HepG2 (cell line): ENCODE measurements around the gene TLN1. TPM values are rescaled to one million over a fixed set of nuclear protein-coding genes. Genes with fewer than 3 reads are reported as not detected.

Source experiments
- CBFB ChIP-seq: sonication (generic); formaldehyde crosslinking; IDR thresholded peaks from 2 replicates; pipeline ENCODE4 v1.4.0; 2020; ENCODE audit warnings: missing genetic modification reagents
- RBM39 ChIP-seq: fragments of 200-400 bp; formaldehyde crosslinking; IDR thresholded peaks from one replicate; pipeline ENCODE4 v1.6.1; 2018; ENCODE audit warnings: antibody characterized with exemption, mild to moderate bottlenecking, low read depth, low read length; ENCODE audit not compliant: poor library complexity, severe bottlenecking
- SIN3A ChIP-seq: IDR thresholded peaks from 2 replicates; pipeline ENCODE4 v1.6.1; 2011; ENCODE audit warnings: low read depth, mild to moderate bottlenecking, control low read depth, low read length, borderline replicate concordance
- WIZ ChIP-seq: sonication (generic); formaldehyde crosslinking; IDR thresholded peaks from 2 replicates; pipeline ENCODE4 v1.5.1; 2020; ENCODE audit warnings: mild to moderate bottlenecking, missing genetic modification reagents
- ZBTB7A ChIP-seq: sonication (generic); formaldehyde crosslinking; IDR thresholded peaks from 2 replicates; pipeline ENCODE4 v1.8.0; 2022; ENCODE audit warnings: mild to moderate bottlenecking, missing genetic modification reagents
- ZFP62 ChIP-seq: sonication (generic); formaldehyde crosslinking; IDR thresholded peaks from 2 replicates; pipeline ENCODE4 v1.4.0; 2020; ENCODE audit warnings: missing genetic modification reagents
- ZMYM3 ChIP-seq: sonication (generic); formaldehyde crosslinking; IDR thresholded peaks from 2 replicates; pipeline ENCODE4 v1.5.1; 2020; ENCODE audit warnings: mild to moderate bottlenecking, missing genetic modification reagents
- ZNF234 ChIP-seq: sonication (generic); formaldehyde crosslinking; conservative IDR thresholded peaks from 2 replicates; pipeline ENCODE4 v1.5.1; 2020; ENCODE audit warnings: mild to moderate bottlenecking, missing genetic modification reagents
- ZNF282 ChIP-seq: fragments of 450-650 bp; IDR thresholded peaks from 2 replicates; pipeline ENCODE4 v1.6.1; 2018; ENCODE audit not compliant: partially characterized antibody
- ZNF430 ChIP-seq: sonication (generic); formaldehyde crosslinking; IDR thresholded peaks from 2 replicates; pipeline ENCODE4 v1.9.0; 2021; ENCODE audit warnings: mild to moderate bottlenecking, missing genetic modification reagents
- ZNF670 ChIP-seq: sonication (generic); formaldehyde crosslinking; IDR thresholded peaks from 2 replicates; pipeline ENCODE4 v1.8.0; 2022; ENCODE audit warnings: mild to moderate bottlenecking, missing genetic modification reagents, borderline replicate concordance
- ZNF839 ChIP-seq: sonication (generic); formaldehyde crosslinking; IDR thresholded peaks from 2 replicates; pipeline ENCODE4 v1.4.0; 2020; ENCODE audit warnings: missing genetic modification reagents, mild to moderate bottlenecking, borderline replicate concordance
- ZSCAN21 ChIP-seq: sonication (generic); formaldehyde crosslinking; IDR thresholded peaks from 2 replicates; pipeline ENCODE4 v1.8.0; 2022; ENCODE audit warnings: mild to moderate bottlenecking, missing genetic modification reagents, moderate library complexity, borderline replicate concordance
- polyA plus RNA-seq, 8 experiments: library from polyadenylated mRNA; depleted of rRNA in 3 of 8; stranded (reverse) in 7 of 8; unstranded in 1 of 8; fragments of >200 nt; fragmentation: Illumina TruSeq in 4 of 8; extraction: Trizol in 4 of 8; gene quantifications; 2 replicates each; pipeline versions ENCODE4 v1.2.1 to v1.2.3, GENCODE V29; 2011 to 2016; ENCODE audit warnings: low read depth in 4 of 8, missing spikeins in 1 of 8, mixed read lengths in 1 of 8; ENCODE audit not compliant: insufficient read depth in 1 of 8
- total RNA-seq, 5 experiments: library from RNA; depleted of rRNA; stranded (reverse); fragments of >200 nt; fragmentation: Illumina TruSeq; extraction: Trizol; gene quantifications; 2 replicates each; pipeline ENCODE4 v1.2.3, GENCODE V29; 2016; ENCODE audit warnings: low read depth in 1 of 5
- TF ChIP-seq, protein P1 (sequence below): IDR thresholded peaks from 2 replicates; pipeline ENCODE4 v1.4.0; 2020; ENCODE audit warnings: mild to moderate bottlenecking, missing genetic modification reagents
- TF ChIP-seq, protein P2 (sequence below): sonication (generic); formaldehyde crosslinking; IDR thresholded peaks from 2 replicates; pipeline ENCODE4 v1.5.0; 2020; ENCODE audit warnings: mild to moderate bottlenecking, missing genetic modification reagents, borderline replicate concordance
- TF ChIP-seq, protein P3 (sequence below): sonication (generic); formaldehyde crosslinking; conservative IDR thresholded peaks from 2 replicates; pipeline ENCODE4 v1.4.0; 2020; ENCODE audit warnings: missing genetic modification reagents
- TF ChIP-seq, protein P4 (sequence below): sonication (generic); formaldehyde crosslinking; IDR thresholded peaks from 2 replicates; pipeline ENCODE4 v1.4.0; 2020; ENCODE audit warnings: missing genetic modification reagents

The TLN1 gene
- total and polyA plus RNA-seq, 2 of the 13 experiments (the other 11 are each of a cell fraction or from before 2014, with no cell fraction given): 35.2 to 51.8 TPM

DNA sequence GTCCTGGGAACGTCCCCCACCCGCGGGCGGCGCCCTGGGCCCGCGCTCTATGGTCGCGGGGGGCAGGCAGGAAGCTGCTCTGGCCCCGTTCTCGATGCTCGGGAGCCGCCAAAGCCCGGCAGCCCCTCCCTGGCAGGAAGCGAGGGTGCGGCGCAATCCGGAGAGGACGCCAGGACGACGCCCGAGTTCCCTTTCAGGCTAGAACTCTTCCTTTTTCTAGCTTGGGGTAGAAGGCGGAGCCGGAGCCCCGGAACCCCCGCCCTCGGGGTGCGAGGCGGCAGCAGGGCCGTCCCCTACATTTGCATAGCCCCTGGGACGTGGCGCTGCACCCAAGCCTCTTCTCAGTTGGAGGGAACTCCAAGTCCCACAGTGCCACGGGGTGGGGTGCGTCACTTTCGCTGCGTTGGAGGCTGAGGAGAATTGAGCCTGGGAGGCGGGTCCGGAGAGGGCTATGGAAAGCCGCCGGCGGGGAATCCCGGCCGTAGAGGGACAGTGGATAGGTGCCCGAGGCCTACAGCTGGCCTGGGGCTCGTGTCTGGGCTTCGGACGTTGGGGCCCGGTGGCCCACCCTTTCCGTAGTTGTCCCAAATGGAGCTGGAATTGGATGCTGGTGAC is at the start of gene TLN1, which contains the start of gene CREB3 (continued):
- TF ChIP-seq, protein P1, sequence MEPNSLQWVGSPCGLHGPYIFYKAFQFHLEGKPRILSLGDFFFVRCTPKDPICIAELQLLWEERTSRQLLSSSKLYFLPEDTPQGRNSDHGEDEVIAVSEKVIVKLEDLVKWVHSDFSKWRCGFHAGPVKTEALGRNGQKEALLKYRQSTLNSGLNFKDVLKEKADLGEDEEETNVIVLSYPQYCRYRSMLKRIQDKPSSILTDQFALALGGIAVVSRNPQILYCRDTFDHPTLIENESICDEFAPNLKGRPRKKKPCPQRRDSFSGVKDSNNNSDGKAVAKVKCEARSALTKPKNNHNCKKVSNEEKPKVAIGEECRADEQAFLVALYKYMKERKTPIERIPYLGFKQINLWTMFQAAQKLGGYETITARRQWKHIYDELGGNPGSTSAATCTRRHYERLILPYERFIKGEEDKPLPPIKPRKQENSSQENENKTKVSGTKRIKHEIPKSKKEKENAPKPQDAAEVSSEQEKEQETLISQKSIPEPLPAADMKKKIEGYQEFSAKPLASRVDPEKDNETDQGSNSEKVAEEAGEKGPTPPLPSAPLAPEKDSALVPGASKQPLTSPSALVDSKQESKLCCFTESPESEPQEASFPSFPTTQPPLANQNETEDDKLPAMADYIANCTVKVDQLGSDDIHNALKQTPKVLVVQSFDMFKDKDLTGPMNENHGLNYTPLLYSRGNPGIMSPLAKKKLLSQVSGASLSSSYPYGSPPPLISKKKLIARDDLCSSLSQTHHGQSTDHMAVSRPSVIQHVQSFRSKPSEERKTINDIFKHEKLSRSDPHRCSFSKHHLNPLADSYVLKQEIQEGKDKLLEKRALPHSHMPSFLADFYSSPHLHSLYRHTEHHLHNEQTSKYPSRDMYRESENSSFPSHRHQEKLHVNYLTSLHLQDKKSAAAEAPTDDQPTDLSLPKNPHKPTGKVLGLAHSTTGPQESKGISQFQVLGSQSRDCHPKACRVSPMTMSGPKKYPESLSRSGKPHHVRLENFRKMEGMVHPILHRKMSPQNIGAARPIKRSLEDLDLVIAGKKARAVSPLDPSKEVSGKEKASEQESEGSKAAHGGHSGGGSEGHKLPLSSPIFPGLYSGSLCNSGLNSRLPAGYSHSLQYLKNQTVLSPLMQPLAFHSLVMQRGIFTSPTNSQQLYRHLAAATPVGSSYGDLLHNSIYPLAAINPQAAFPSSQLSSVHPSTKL: no peak
- TF ChIP-seq ZNF282: no peak
- TF ChIP-seq ZNF670 (CRISPR knock-in tag): peak; percentile 94
- TF ChIP-seq ZNF839 (CRISPR knock-in tag): 0 out of 2 replicates have a peak, but pooled peaks have one; percentile 58
- peak; percentile 75 for TF ChIP-seq ZNF430 (CRISPR knock-in tag)
- TF ChIP-seq ZSCAN21 (CRISPR knock-in tag): no peak
- TF ChIP-seq, protein P2, sequence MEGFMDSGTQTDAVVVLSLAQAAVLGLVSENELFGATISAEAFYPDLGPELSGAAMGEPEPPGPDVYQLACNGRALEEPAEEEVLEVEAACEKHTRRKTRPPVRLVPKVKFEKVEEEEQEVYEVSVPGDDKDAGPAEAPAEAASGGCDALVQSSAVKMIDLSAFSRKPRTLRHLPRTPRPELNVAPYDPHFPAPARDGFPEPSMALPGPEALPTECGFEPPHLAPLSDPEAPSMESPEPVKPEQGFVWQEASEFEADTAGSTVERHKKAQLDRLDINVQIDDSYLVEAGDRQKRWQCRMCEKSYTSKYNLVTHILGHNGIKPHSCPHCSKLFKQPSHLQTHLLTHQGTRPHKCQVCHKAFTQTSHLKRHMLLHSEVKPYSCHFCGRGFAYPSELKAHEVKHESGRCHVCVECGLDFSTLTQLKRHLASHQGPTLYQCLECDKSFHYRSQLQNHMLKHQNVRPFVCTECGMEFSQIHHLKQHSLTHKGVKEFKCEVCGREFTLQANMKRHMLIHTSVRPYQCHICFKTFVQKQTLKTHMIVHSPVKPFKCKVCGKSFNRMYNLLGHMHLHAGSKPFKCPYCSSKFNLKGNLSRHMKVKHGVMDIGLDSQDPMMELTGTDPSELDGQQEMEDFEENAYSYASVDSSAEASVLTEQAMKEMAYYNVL: peak; percentile 70; the same call in 1 of the 2 replicates
- TF ChIP-seq RBM39: peak; percentile 93
- no peak for TF ChIP-seq ZBTB7A (CRISPR knock-in tag)
- TF ChIP-seq ZNF234 (CRISPR knock-in tag): no peak
- TF ChIP-seq CBFB (CRISPR knock-in tag): peak; percentile 81
- TF ChIP-seq SIN3A: peak; percentile 12; the same call in 1 of the 2 replicates
- TF ChIP-seq WIZ (CRISPR knock-in tag): no peak
- TF ChIP-seq, protein P3, sequence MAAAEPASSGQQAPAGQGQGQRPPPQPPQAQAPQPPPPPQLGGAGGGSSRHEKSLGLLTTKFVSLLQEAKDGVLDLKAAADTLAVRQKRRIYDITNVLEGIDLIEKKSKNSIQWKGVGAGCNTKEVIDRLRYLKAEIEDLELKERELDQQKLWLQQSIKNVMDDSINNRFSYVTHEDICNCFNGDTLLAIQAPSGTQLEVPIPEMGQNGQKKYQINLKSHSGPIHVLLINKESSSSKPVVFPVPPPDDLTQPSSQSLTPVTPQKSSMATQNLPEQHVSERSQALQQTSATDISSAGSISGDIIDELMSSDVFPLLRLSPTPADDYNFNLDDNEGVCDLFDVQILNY (CRISPR knock-in tag): no peak
- no peak; the same call in 1 of the 2 replicates for TF ChIP-seq ZMYM3 (CRISPR knock-in tag)
- TF ChIP-seq, protein P4, sequence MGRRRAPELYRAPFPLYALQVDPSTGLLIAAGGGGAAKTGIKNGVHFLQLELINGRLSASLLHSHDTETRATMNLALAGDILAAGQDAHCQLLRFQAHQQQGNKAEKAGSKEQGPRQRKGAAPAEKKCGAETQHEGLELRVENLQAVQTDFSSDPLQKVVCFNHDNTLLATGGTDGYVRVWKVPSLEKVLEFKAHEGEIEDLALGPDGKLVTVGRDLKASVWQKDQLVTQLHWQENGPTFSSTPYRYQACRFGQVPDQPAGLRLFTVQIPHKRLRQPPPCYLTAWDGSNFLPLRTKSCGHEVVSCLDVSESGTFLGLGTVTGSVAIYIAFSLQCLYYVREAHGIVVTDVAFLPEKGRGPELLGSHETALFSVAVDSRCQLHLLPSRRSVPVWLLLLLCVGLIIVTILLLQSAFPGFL (CRISPR knock-in tag): no peak
- TF ChIP-seq ZFP62 (CRISPR knock-in tag): no peak
